LNCAP (cell line): ENCODE results near the gene HSPB2.

Experiments
- CTCF ChIP-seq: fragments of 450-650 bp; IDR thresholded peaks from 2 replicates; pipeline ENCODE4 v1.5.1; 2017; ENCODE audit warnings: mild to moderate bottlenecking

Gene HSPB2

GRCh38 chr11:111926505-111927391 is 14.2 kb downstream of the HSPB2 start:
- no peak for TF ChIP-seq CTCF

GRCh38 chr11:111930472-111930871 is 17.9 kb downstream of the HSPB2 start:
- TF ChIP-seq CTCF: no peak

GRCh38 chr11:111932611-111932950 is 20.0 kb downstream of the HSPB2 start:
- TF ChIP-seq CTCF: no peak

- TF ChIP-seq CTCF: no peak
Measured at GRCh38 chr11:111933872-111934271, 21.3 kb downstream of the HSPB2 start.

- TF ChIP-seq CTCF: no peak
Measured at GRCh38 chr11:111934306-111934705, 21.8 kb downstream of the HSPB2 start.

- TF ChIP-seq CTCF: no peak
Measured at GRCh38 chr11:111935317-111936039, 22.9 kb downstream of the HSPB2 start.

- TF ChIP-seq CTCF: no peak
Measured at GRCh38 chr11:111936040-111936540, 23.6 kb downstream of the HSPB2 start.
